GM12892 (cell line): ENCODE measurements around the gene HCRTR2.

Experiments
- POLR2A ChIP-seq: IDR thresholded peaks from 2 replicates; pipeline ENCODE4 v1.6.1; 2011; ENCODE audit warnings: low read depth, low read length, control low read depth
- POLR2AphosphoS5 ChIP-seq: IDR thresholded peaks from 2 replicates; pipeline ENCODE4 v1.6.1; 2011; ENCODE audit warnings: low read depth, low read length, control low read depth
- TAF1 ChIP-seq: IDR thresholded peaks from 2 replicates; pipeline ENCODE4 v1.6.1; 2011; ENCODE audit warnings: low read depth, mild to moderate bottlenecking, control low read depth, low read length, borderline replicate concordance

- TF ChIP-seq POLR2AphosphoS5 (no peak), POLR2A (no peak), TAF1 (no peak)
Measured at GRCh38 chr6:55286824-55287223, 112.5 kb downstream of the HCRTR2 start.
